Breast epithelium (tissue), 3 donors: ENCODE data around the gene PTPRN.

Experiments
- CTCF ChIP-seq, 3 donors: fragments of 450-650 bp; IDR thresholded peaks; one replicate each; pipeline ENCODE4 v1.5.1; 2016 to 2017; ENCODE audit warnings: antibody characterized with exemption in 3 of 3, mild to moderate bottlenecking in 3 of 3, moderate library complexity in 3 of 3
- POLR2A ChIP-seq: fragments of 450-650 bp; IDR thresholded peaks from one replicate; pipeline ENCODE4 v1.6.1; 2016; ENCODE audit warnings: antibody characterized with exemption, mild to moderate bottlenecking, moderate library complexity
- POLR2AphosphoS5 ChIP-seq, 3 donors: sonication (generic); formaldehyde crosslinking; IDR thresholded peaks; one replicate each; pipeline ENCODE4 v1.6.1; 2017; ENCODE audit warnings: antibody characterized with exemption in 3 of 3

DNA sequence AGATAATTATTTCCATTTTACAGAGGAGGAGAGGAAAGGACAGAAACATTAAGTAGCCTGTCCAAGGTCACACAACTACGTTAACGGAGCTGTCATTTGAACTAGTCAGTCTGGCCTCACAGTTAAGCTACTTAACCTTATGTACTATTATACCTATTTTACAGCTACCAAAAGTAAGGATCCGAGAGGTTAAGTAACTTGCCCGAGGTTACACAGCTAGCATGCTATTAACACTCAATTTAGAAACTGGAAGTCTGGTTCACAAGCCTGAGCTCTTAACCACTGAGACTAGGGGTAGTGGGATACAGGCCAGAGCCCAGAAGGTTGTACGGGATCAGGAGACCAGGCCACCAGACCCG lies 64.4 kb downstream of the PTPRN start:
- TF ChIP-seq POLR2AphosphoS5 (IDR thresholded peaks at IDR 0.05) (no peak), POLR2A (no peak), CTCF (IDR thresholded peaks at IDR 0.05) (no peak)
